NCI-H524 treated with DMSO at 0.1 percent for 48 hours (cell line): ENCODE data around the gene S100A2.
"Not testable (repeated sequence)": the region's sequence is repeated elsewhere in the genome, so short reads cannot be mapped to it uniquely, and the experiment has no call there.

ENCODE experiments used
- DNase-seq: peaks from one replicate; lab custom pipeline; 2025; lab: John Stamatoyannopoulos, UW

The S100A2 gene

GRCh38 chr1:153532769-153533599 lies 32.7 kb downstream of the S100A2 start:
- DNase-seq: peak; percentile 23

- DNase-seq: no peak
Measured at GRCh38 chr1:153532181-153532580, 33.5 kb downstream of the S100A2 start.

- no peak for DNase-seq
Measured at GRCh38 chr1:153531638-153532037, 34.0 kb downstream of the S100A2 start.

- no peak for DNase-seq
Measured at GRCh38 chr1:153527683-153528040, 38.0 kb downstream of the S100A2 start.

GRCh38 chr1:153527023-153527682 lies 38.5 kb downstream of the S100A2 start:
- DNase-seq: no peak

GRCh38 chr1:153526132-153526543 lies 39.5 kb downstream of the S100A2 start:
- DNase-seq: no peak

GRCh38 chr1:153525088-153525728 lies 40.4 kb downstream of the S100A2 start:
- peak; percentile 55 for DNase-seq

- not testable (repeated sequence) for DNase-seq
Measured at GRCh38 chr1:153522353-153523048, 43.1 kb downstream of the S100A2 start.

GRCh38 chr1:153521808-153522207 lies 43.8 kb downstream of the S100A2 start:
- not testable (repeated sequence) for DNase-seq

GRCh38 chr1:153520818-153521476 lies 44.7 kb downstream of the S100A2 start:
- no peak for DNase-seq

GRCh38 chr1:153520137-153520691 lies 45.4 kb downstream of the S100A2 start:
- DNase-seq: not testable (repeated sequence)

GRCh38 chr1:153519242-153519641 lies 46.4 kb downstream of the S100A2 start:
- no peak for DNase-seq

GRCh38 chr1:153515504-153516394 lies 49.9 kb downstream of the S100A2 start:
- DNase-seq: no peak

GRCh38 chr1:153513666-153514065 lies 52.0 kb downstream of the S100A2 start:
- no peak for DNase-seq

- DNase-seq: no peak
Measured at GRCh38 chr1:153513023-153513422, 52.6 kb downstream of the S100A2 start.
